ENCODE data around the gene ASPSCR1. TPM values are rescaled to one million over a fixed set of nuclear protein-coding genes. Genes with fewer than 3 reads are reported as not detected.

The ASPSCR1 gene
- total and polyA plus RNA-seq, 2 of the 13 experiments (the other 11 are each of a cell fraction or from before 2014, with no cell fraction given): 274 to 314 TPM

DNA sequence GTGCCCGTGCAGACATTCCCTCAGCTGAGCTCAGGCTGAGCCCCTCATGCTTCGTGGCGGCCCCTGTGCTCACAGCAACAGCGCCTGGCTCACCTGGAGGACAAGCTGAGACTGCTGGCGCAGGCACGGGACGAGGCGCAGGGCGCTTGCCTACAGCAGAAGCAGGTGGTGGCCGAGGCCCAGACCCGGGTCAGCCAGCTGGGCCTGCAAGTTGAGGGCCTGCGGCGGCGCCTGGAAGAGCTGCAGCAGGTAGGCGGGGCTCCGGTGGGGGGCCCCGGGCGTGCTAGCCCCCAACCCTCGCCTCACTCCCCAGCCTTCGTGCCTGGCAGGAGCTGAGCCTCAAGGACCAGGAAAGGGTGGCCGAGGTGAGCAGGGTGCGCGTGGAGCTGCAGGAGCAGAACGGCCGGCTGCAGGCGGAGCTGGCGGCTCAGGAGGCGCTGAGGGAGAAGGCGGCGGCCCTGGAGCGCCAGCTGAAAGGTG is 52.6 kb downstream of the ASPSCR1 start (continued):
- TF ChIP-seq, protein P1, sequence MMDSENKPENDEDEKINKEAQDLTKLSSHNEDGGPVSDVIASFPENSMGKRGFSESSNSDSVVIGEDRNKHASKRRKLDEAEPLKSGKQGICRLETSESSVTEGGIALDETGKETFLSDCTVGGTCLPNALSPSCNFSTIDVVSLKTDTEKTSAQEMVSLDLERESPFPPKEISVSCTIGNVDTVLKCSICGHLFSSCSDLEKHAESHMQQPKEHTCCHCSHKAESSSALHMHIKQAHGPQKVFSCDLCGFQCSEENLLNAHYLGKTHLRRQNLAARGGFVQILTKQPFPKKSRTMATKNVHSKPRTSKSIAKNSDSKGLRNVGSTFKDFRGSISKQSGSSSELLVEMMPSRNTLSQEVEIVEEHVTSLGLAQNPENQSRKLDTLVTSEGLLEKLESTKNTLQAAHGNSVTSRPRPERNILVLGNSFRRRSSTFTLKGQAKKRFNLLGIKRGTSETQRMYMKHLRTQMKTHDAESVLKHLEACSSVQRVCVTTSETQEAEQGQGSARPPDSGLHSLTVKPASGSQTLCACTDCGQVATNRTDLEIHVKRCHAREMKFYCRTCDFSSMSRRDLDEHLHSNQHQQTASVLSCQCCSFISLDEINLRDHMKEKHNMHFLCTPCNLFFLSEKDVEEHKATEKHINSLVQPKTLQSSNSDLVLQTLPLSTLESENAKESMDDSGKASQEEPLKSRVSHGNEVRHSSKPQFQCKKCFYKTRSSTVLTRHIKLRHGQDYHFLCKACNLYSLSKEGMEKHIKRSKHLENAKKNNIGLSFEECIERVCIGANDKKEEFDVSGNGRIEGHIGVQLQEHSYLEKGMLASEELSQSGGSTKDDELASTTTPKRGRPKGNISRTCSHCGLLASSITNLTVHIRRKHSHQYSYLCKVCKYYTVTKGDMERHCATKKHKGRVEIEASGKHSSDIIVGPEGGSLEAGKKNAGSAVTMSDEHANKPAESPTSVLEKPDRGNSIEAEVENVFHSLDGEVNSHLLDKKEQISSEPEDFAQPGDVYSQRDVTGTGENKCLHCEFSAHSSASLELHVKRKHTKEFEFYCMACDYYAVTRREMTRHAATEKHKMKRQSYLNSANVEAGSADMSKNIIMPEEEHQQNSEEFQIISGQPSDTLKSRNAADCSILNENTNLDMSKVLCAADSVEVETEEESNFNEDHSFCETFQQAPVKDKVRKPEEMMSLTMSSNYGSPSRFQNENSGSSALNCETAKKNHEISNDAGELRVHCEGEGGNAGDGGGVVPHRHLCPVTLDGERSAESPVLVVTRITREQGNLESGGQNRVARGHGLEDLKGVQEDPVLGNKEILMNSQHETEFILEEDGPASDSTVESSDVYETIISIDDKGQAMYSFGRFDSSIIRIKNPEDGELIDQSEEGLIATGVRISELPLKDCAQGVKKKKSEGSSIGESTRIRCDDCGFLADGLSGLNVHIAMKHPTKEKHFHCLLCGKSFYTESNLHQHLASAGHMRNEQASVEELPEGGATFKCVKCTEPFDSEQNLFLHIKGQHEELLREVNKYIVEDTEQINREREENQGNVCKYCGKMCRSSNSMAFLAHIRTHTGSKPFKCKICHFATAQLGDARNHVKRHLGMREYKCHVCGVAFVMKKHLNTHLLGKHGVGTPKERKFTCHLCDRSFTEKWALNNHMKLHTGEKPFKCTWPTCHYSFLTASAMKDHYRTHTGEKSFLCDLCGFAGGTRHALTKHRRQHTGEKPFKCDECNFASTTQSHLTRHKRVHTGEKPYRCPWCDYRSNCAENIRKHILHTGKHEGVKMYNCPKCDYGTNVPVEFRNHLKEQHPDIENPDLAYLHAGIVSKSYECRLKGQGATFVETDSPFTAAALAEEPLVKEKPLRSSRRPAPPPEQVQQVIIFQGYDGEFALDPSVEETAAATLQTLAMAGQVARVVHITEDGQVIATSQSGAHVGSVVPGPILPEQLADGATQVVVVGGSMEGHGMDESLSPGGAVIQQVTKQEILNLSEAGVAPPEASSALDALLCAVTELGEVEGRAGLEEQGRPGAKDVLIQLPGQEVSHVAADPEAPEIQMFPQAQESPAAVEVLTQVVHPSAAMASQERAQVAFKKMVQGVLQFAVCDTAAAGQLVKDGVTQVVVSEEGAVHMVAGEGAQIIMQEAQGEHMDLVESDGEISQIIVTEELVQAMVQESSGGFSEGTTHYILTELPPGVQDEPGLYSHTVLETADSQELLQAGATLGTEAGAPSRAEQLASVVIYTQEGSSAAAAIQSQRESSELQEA (CRISPR knock-in tag; IDR thresholded peaks at IDR 0.05; ENCODE audit: not compliant biosample characterization): no peak
- no peak for TF ChIP-seq ATF7 (IDR thresholded peaks at IDR 0.05)
- no peak for TF ChIP-seq ATF7 (CRISPR knock-in tag; IDR thresholded peaks at IDR 0.05)
- TF ChIP-seq RELA (CRISPR knock-in tag; IDR thresholded peaks at IDR 0.05): no peak
- TF ChIP-seq, protein P2, sequence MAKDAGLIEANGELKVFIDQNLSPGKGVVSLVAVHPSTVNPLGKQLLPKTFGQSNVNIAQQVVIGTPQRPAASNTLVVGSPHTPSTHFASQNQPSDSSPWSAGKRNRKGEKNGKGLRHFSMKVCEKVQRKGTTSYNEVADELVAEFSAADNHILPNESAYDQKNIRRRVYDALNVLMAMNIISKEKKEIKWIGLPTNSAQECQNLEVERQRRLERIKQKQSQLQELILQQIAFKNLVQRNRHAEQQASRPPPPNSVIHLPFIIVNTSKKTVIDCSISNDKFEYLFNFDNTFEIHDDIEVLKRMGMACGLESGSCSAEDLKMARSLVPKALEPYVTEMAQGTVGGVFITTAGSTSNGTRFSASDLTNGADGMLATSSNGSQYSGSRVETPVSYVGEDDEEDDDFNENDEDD (CRISPR knock-in tag; IDR thresholded peaks at IDR 0.05; ENCODE audit: borderline replicate concordance): no peak
